Ascending aorta (tissue), 2 donors: ENCODE data around the gene TESK2. TPM values are rescaled to one million over a fixed set of nuclear protein-coding genes. Genes with fewer than 3 reads are reported as not detected.

ENCODE experiments used
- DNase-seq, 2 donors: peaks; one replicate each; pipeline ENCODE4 v3.0.0-alpha.2; 2019; ENCODE audit warnings: low spot score in 2 of 2
- H3K27ac ChIP-seq, 2 donors: fragments of 200-600 bp; sonication (generic); one replicate each; pipeline ENCODE4 v1.5.1; 2016 to 2017; ENCODE audit warnings: mild to moderate bottlenecking in 1 of 2
- H3K27me3 ChIP-seq: fragments of 200-600 bp; sonication (generic); one replicate; pipeline ENCODE4 v1.5.1; 2017
- H3K36me3 ChIP-seq, 2 donors: fragments of 200-600 bp; sonication (generic); one replicate each; pipeline ENCODE4 v1.5.1; 2016
- H3K4me1 ChIP-seq, 2 donors: fragments of 200-600 bp; sonication (generic); one replicate each; pipeline ENCODE4 v1.5.1; 2016 to 2017; ENCODE audit warnings: mild to moderate bottlenecking in 1 of 2
- H3K4me3 ChIP-seq, 2 donors: fragments of 200-600 bp; sonication (generic); one replicate each; pipeline ENCODE4 v1.5.1; 2016 to 2017; ENCODE audit warnings: mild to moderate bottlenecking in 1 of 2
- H3K9me3 ChIP-seq, 2 donors: fragments of 200-600 bp; sonication (generic); one replicate each; pipeline ENCODE4 v1.5.1; 2016
- CTCF ChIP-seq, 3 experiments: fragments of 200-600 bp in 2 of 3; fragments of 450-650 bp in 1 of 3; sonication (generic) in 2 of 3; IDR thresholded peaks; one replicate each; pipeline ENCODE4 v1.5.1; 2016 to 2019; ENCODE audit warnings: antibody characterized with exemption in 3 of 3, mild to moderate bottlenecking in 1 of 3, moderate library complexity in 1 of 3
- intact Hi-C: fragments of 100-400 bp; cut with DNase I; formaldehyde crosslinking; loops from one replicate; pipeline ENCODE4 v1.15.1; 2023
- total RNA-seq: library from RNA; depleted of rRNA; stranded (reverse); fragments of >200 nt; gene quantifications from one replicate; pipeline ENCODE4 v1.1.0, GENCODE V29; 2016

The TESK2 gene
- total RNA-seq, 1 donor from 2014 or later, result 0.32 TPM

GRCh38 chr1:45328680-45329079, 162.3 kb downstream of the TESK2 start:
- Histone ChIP-seq H3K27ac (no peak overlapping the region), H3K4me1 (peaks cover 5 to 8% of the 10 kb centered on the region in 2 donors), H3K9me3 (no peaks in the 10 kb centered on the region), H3K4me3 (no peak overlapping the region), H3K27me3 (no peaks in the 10 kb centered on the region), H3K36me3 (peaks cover 31 to 45% of the 10 kb centered on the region in 2 donors)
- intact Hi-C loops, result no loop called here
- no peak for TF ChIP-seq CTCF (IDR thresholded peaks at IDR 0.05)
- no peak for DNase-seq

DNA sequence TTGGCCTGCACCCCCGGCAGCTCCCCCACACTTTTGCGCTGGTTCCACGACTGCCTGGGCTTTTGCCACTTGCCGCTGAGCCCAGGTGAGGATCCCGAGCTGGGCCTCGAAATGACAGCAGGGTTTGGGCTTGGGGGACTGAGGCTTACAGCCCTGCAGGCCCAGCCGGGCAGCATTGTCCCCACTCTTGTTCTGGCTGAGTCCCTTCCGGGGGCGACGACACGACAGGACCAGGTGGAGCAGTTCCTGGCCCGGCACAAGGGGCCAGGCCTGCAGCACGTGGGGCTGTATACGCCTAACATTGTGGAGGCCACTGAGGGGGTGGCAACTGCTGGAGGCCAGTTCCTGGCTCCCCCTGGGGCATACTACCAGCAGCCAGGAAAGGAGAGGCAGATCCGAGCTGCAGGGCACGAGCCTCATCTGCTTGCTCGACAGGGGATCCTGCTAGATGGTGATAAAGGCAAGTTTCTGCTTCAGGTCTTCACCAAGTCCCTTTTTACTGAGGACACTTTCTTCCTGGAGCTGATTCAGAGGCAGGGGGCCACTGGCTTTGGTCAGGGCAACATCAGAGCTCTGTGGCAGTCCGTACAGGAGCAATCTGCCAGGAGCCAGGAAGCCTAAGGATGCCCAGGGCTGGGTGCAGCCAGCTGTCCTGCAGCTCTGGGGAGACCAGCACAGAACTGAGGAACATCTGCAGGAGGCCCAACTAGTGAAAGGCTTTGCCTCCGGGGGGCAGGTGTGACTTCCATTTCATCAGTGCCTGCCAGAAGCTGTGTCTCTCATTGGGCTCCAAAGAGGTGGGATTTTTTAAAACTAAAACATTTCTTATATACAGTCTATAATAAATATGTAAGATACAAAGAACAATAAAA, 163.1 kb downstream of the TESK2 start:
- H3K9me3 ChIP-seq, result no peaks in the 10 kb centered on the region
- intact Hi-C loops, result no loop called here
- peak in 1 of 2 donors; percentile 62 for DNase-seq
- no peak overlapping the region for H3K27ac ChIP-seq
- no peak for TF ChIP-seq CTCF (IDR thresholded peaks at IDR 0.05)
- H3K36me3 ChIP-seq, result peaks cover 23 to 37% of the 10 kb centered on the region in 2 donors
- H3K4me3 ChIP-seq, result peak overlapping the region; percentile 56 to 59
- H3K27me3 ChIP-seq, result no peaks in the 10 kb centered on the region
- peaks cover 5 to 8% of the 10 kb centered on the region in 2 donors for H3K4me1 ChIP-seq

- DNase-seq, result peak in 1 of 2 donors; percentile 73
- peak within 1 kb of the TSS; percentile 56 to 59 for H3K4me3 ChIP-seq
- H3K27ac ChIP-seq, result no peak within 1 kb of the TSS
- peaks cover 14 to 28% of the 10 kb centered on the region in 2 donors for H3K36me3 ChIP-seq
- H3K4me1 ChIP-seq, result peaks cover 5 to 8% of the 10 kb centered on the region in 2 donors
- intact Hi-C loops, result no loop called here
- no peaks in the 10 kb centered on the region for H3K9me3 ChIP-seq
- TF ChIP-seq CTCF (IDR thresholded peaks at IDR 0.05), result no peak
- no peaks in the 10 kb centered on the region for H3K27me3 ChIP-seq
These were observed 164.0 kb downstream of the TESK2 start, which contains the start of gene HPDL for GRCh38 chr1:45326627-45327623. HPDL (plus strand) TSS chr1:45326895; CDS start chr1:45327149, 254 bp downstream.

DNA sequence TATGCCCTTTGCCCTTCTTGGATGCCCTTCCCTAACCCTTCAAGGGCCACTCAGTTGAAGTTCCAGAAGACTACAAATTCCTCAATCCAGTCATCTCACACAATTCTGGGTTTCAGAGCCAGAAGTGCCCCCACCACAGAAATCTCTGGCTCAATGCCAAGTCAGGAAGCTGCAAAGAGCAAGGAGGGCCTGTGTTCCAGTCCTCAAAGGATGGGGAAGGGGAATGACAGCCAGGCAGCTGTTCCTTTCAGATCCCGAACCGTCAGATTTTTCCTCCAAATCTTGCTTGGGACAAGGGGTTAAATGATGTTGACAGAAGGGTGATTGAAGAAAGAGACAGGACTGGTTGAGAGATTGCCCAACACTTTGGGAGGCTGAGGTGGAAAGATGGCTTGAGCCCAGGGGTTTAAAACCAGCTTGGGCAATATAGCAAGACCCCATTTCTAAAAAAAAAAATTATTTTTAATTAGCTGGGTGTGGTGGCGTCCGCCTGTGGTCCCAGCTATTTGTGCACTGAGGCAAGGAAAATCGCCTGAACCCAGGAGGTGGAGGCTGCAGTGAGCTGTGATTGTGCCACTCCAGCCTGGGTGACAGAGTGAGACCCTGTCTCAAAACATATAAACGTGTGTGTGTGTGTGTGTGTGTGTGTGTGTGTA, 165.0 kb downstream of the TESK2 start:
- intact Hi-C loops, result no loop called here
- no peak for TF ChIP-seq CTCF (IDR thresholded peaks at IDR 0.05)
- peak in 1 of 2 donors; percentile 58 for DNase-seq
- peaks cover 4 to 18% of the 10 kb centered on the region in 2 donors for H3K36me3 ChIP-seq
- H3K27me3 ChIP-seq, result no peaks in the 10 kb centered on the region
- peak overlapping the region in 1 of 2 donors; percentile 59 for H3K4me3 ChIP-seq
- peaks cover 5 to 8% of the 10 kb centered on the region in 2 donors for H3K4me1 ChIP-seq
- H3K9me3 ChIP-seq, result no peaks in the 10 kb centered on the region
- no peak overlapping the region for H3K27ac ChIP-seq

GRCh38 chr1:45322486-45323040, 168.4 kb downstream of the TESK2 start:
- Histone ChIP-seq H3K27ac (no peak overlapping the region), H3K36me3 (no peaks in the 10 kb centered on the region), H3K4me3 (no peak overlapping the region), H3K27me3 (no peaks in the 10 kb centered on the region), H3K4me1 (peaks cover 5 to 7% of the 10 kb centered on the region in 2 donors), H3K9me3 (no peaks in the 10 kb centered on the region)
- DNase-seq, result peak in 1 of 2 donors; percentile 27
- intact Hi-C loops, result no loop called here
- no peak for TF ChIP-seq CTCF (IDR thresholded peaks at IDR 0.05)
